Adrenal gland (tissue), 5 donors: Measurements from ENCODE around the gene REG3A.

ENCODE experiments used
- CTCF ChIP-seq, 6 experiments: fragments of 450-650 bp in 4 of 6; fragments of 200-600 bp in 2 of 6; sonication (generic) in 1 of 6; IDR thresholded peaks; 1 replicate in 5 of 6; 2 replicates in 1 of 6; pipeline versions ENCODE4 v1.5.1 to v1.8.0; 2016 to 2021; ENCODE audit warnings: antibody characterized with exemption in 6 of 6, mild to moderate bottlenecking in 2 of 6, moderate library complexity in 1 of 6
- POLR2A ChIP-seq, 2 donors: fragments of 450-650 bp; IDR thresholded peaks; one replicate each; pipeline ENCODE4 v1.6.1; 2017; ENCODE audit warnings: antibody characterized with exemption in 2 of 2, mild to moderate bottlenecking in 2 of 2, moderate library complexity in 1 of 2
- donor health status: DM: no; HTN: no; CAD: no.

DNA sequence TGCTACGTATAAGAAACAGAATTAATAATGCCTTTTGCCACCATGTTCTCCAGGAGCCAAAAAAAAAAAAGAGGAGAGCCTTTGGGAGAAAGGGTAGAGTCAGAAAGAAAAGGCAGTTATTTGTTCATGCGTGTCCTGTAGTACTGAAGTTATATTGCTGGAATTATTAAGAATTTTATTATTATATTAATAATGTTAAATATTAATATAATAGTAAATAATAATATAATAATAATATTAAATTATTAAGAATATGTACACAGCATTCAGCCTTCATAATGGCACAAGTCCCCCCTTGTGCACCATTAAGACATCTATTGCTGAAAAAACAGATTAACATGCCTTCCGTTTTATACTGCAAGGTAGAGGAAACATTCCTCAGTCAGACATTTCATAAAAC, 31.1 kb downstream of the REG3A start:
- no peak for TF ChIP-seq CTCF (IDR thresholded peaks at IDR 0.05)
- no peak for TF ChIP-seq POLR2A (IDR thresholded peaks at IDR 0.05)
